Subcutaneous adipose tissue (tissue), 4 donors: ENCODE measurements around the gene SAMD14. TPM values are rescaled to one million over a fixed set of nuclear protein-coding genes. Genes with fewer than 3 reads are reported as not detected.

Experiments used
- total RNA-seq, 4 donors: library from RNA; depleted of rRNA; stranded (reverse); fragments of >200 nt; gene quantifications; one replicate each; pipeline ENCODE4 v1.1.0, GENCODE V29; 2016
- TF ChIP-seq, protein P1 (sequence below): fragments of 450-650 bp; IDR thresholded peaks from one replicate; pipeline ENCODE4 v1.5.1; 2016; ENCODE audit warnings: low read depth, mild to moderate bottlenecking, control low read depth, antibody characterized with exemption, moderate library complexity

SAMD14 gene
- total RNA-seq, 4 donors from 2014 or later: 0.33 to 0.38 (median 0.34) TPM; not detected in 1

GRCh38 chr17:50150354-50151040 lies 20.5 kb upstream of the SAMD14 start, which contains the start of gene PPP1R9B:
Gene PPP1R9B (minus strand): TSS chr17:50150677. CDS start chr17:50150513, 164 bp downstream.
- TF ChIP-seq, protein P1, sequence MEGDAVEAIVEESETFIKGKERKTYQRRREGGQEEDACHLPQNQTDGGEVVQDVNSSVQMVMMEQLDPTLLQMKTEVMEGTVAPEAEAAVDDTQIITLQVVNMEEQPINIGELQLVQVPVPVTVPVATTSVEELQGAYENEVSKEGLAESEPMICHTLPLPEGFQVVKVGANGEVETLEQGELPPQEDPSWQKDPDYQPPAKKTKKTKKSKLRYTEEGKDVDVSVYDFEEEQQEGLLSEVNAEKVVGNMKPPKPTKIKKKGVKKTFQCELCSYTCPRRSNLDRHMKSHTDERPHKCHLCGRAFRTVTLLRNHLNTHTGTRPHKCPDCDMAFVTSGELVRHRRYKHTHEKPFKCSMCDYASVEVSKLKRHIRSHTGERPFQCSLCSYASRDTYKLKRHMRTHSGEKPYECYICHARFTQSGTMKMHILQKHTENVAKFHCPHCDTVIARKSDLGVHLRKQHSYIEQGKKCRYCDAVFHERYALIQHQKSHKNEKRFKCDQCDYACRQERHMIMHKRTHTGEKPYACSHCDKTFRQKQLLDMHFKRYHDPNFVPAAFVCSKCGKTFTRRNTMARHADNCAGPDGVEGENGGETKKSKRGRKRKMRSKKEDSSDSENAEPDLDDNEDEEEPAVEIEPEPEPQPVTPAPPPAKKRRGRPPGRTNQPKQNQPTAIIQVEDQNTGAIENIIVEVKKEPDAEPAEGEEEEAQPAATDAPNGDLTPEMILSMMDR: no peak

DNA sequence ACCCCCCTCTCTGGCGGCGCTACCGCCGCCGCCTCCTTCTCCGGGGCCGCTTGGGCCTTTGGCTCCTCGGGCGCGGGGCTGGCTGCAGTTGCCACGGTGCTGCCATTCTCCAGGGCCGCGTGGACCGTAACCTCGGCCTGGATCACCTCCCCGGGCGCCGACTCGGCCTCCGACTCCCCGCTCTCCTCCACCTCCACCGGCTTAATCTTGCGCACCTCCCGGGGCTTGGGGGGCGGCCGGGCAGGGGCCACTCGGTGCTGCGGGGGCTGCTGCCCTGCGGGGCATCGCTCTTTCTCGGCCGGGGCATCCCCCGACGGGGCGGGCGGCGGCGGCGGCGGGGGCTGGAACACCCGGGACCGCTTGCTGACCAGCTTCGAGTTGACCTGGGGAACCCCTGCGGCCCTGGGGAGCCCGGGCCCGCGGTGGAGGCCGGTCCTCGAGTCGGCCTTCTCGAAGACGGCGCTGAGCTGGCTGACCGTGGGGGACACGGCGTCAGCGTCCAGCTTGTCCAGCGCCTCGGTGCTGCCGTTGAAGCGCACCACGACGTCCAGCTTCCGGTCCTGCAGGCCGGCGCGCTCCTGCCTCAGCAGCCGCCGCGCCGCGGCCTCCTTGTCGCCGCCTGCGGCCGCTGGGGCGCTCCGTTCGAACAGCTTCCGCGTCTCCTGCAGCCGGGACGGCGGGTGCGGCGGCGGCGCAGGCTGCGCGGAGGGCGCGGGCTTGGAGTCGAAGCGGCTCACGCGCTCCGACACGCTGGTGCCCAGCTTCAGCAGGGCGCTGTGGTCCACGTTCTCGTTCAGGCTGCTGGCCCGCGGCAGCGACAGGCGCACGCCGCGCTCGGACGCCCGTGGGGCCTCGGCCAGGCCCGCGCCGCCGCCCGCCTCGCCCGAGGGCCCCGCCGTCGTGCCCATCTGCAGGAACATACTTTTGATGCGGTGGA lies 19.7 kb upstream of the SAMD14 start:
- TF ChIP-seq, protein P1: no peak

GRCh38 chr17:50149091-50149416 lies 19.1 kb upstream of the SAMD14 start:
- TF ChIP-seq, protein P1: no peak

- TF ChIP-seq, protein P1: no peak
Measured at GRCh38 chr17:50148226-50149090, 18.5 kb upstream of the SAMD14 start.

DNA sequence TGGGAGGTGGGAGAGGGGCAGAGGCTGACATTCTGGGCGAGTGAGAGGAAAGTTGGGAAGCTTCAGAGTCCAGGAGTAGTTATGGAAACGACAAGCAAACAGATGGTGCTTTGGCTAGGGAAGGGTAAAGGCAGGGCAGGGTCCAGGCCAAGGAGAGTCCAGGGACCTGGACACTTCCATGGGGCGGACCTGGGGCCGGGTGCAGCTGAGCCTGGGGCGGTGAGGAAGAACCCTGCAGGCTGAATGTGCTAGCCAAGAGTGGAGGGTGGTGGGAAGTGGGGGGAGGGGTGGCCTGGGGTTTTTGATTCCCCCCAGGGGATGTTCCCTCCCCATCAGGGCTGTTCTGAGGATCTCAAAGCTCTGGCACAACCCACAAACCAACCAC lies 17.9 kb upstream of the SAMD14 start:
- TF ChIP-seq, protein P1: no peak

DNA sequence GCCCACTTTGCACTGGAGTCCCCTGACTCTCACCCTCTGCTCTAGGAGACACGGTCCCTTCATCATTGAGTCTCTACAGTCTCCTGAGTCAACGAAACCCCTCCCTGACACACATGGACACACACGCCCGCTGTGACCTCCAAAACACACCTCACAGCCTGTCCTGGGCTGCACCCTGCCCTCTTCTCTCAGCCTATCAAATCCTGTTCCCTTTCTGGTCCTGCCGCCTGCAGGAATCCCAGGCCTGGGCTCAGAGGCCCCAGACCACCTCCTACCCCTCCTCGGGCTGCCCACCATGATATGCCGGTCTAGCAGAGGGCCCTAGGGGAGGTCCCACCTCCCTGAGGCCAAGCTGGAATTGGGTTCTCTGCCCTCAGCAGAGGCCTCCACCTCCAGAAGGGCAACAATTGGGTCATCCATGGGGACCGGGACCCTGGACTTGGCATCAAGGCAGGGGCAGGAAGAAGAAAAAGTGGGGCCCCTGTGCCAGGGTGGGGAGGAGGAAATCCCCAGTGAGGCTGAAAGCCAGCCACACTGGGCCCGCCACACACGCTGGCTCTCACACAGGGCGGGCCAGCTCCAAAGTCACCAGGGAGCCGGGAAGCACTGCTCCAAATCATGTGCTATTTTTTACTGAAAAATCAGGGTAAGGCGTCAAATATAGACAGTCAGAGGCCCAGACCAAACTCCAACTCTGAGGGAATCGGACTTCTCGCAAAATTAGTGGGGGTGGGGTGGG lies 17.1 kb upstream of the SAMD14 start:
- TF ChIP-seq, protein P1: no peak
